Effector memory CD8-positive, alpha-beta T cell (primary cell): ENCODE results near the gene ANXA11.
"Not testable (repeated sequence)": the region's sequence is repeated elsewhere in the genome, so short reads cannot be mapped to it uniquely, and the experiment has no call there.

Source experiments
- ATAC-seq: fragments of 150-1000 bp; cut with Tn5 transposase; replicated peaks from 2 replicates; pipeline ENCODE4 v1.10.0; 2021; ENCODE audit warnings: mild to moderate bottlenecking, moderate library complexity
- DNase-seq, 3 experiments: peaks; one replicate each; pipeline ENCODE4 v3.0.0; 2021
- H3K27ac Mint-ChIP-seq, 2 donors: one replicate each; pipeline ENCODE4 v1.8.0; 2022; ENCODE audit warnings: mild to moderate bottlenecking in 2 of 2, mixed read lengths in 2 of 2, moderate library complexity in 2 of 2
- H3K27me3 Mint-ChIP-seq, 2 donors: one replicate each; pipeline ENCODE4 v1.8.0; 2022; ENCODE audit warnings: mixed read lengths in 2 of 2
- H3K36me3 Mint-ChIP-seq: one replicate; pipeline ENCODE4 v1.8.0; 2022; ENCODE audit warnings: mild to moderate bottlenecking, moderate library complexity, mixed read lengths; ENCODE audit not compliant: insufficient read depth
- H3K4me1 Mint-ChIP-seq, 2 donors: one replicate each; pipeline ENCODE4 v1.8.0; 2022; ENCODE audit warnings: low read depth in 2 of 2, mixed read lengths in 2 of 2
- H3K4me3 Mint-ChIP-seq, 2 donors: one replicate each; pipeline ENCODE4 v1.8.0; 2022; ENCODE audit warnings: mild to moderate bottlenecking in 2 of 2, mixed read lengths in 2 of 2, moderate library complexity in 2 of 2
- H3K9me3 Mint-ChIP-seq, 2 donors: one replicate each; pipeline ENCODE4 v1.8.0; 2022; ENCODE audit warnings: mixed read lengths in 2 of 2
- total RNA-seq, 9 experiments: gene quantifications; one replicate each; lab custom pipeline; 2026; lab: John Stamatoyannopoulos, UW

Gene ANXA11
- total RNA-seq, result 178 to 294 (median 221) reads per million in 9 experiments

DNA sequence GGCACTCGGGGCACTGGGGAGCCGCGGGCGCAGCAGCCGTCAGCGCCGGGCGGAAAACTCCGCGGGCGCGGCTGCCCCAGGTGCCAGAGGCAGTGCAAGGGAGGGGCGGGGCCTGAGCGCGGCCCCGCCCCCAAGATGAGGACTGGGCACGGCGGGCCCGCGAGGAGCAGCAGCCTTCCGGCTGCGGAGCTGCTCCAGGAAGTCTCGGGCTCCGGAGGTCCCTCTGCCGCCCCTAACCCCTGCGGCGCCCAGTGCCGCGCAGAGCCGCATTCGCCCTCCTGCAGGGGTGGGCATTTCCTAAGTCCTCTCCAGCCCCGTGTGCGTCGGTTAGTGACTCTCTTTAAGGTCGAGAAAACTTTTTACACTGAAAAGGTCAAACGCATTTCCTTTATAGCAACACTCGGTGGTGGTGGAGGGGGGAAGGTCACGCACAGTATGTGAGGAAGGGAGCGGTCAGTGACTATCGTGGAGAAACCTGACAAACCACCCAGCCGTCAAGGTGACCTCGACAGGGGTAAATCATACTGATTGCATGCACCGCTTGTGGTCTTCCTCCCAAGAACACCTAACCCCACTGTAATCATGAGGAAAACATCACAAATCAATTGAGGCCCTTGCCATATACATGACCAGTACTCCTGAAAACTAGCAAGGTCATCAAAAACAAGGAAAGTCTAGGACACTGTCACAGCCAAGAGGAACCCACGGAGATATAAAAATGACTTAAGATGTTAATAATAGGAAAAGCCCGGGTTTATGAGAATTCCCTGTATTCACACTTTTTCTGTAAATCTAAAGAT is at the start of gene ANXA11:
TSS of gene ANXA11 (minus strand) at position 61 of the 800 bp plus-strand sequence. CDS start 32,676 bp downstream, outside the sequence.
- peak; percentile 81 for ATAC-seq

DNA sequence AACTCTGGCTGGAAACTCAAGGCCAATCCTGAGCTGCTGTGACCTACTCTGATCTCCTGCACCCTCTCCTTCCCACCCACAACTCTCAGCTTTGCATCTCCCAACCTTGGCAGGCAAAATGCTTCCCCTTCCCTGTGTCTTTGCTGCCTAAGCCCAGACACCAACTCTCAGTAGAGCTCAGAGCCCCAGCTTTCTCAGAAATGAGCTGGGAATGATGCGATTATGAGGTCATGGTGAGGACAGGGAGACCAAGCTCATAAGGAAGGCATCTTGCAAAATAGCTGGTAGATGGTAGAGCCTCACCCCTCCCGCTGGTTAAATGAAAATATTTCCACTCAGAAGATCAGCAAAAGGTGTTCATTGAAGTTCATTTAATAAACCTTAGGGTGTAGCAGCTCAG is 49.4 kb upstream of the ANXA11 start:
- ATAC-seq, H3K4me1 Mint-ChIP-seq, H3K4me3 Mint-ChIP-seq, H3K27ac Mint-ChIP-seq, H3K36me3 Mint-ChIP-seq, DNase-seq, H3K9me3 Mint-ChIP-seq: not testable (repeated sequence)
- peaks cover 0 to 18% of the 10 kb centered on the region in 2 donors for H3K27me3 Mint-ChIP-seq

More for the DNA sequence above, at the start of gene ANXA11:
- peaks cover 12% of the 10 kb centered on the region for H3K36me3 Mint-ChIP-seq
- peak; percentile 68 to 72 (median 68) for DNase-seq
- H3K9me3 Mint-ChIP-seq, result no peaks in the 10 kb centered on the region
- H3K4me1 Mint-ChIP-seq, result peaks cover 47% of the 10 kb centered on the region in 2 donors
- H3K27ac Mint-ChIP-seq, result peak within 1 kb of the TSS; percentile 95 to 98
- no peaks in the 10 kb centered on the region for H3K27me3 Mint-ChIP-seq
- H3K4me3 Mint-ChIP-seq, result peak within 1 kb of the TSS; percentile 63 to 78

DNA sequence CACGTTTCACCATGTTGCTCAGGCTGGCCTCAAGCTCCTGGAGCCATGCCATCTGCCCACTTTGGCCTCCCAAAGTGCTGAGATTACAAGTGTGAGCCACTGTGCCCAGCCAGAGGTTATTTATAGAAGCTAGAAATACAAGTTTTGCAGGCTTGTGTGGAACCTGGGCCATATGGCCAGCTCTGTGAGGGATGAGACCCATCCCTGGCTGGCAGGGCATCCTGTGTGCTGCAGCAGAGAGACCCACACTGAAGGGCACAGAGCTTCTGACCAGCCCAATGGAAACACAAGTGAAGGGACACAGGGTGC is 48.6 kb upstream of the ANXA11 start:
- not testable (repeated sequence) for ATAC-seq, H3K4me1 Mint-ChIP-seq, H3K4me3 Mint-ChIP-seq, H3K27ac Mint-ChIP-seq, H3K9me3 Mint-ChIP-seq, H3K36me3 Mint-ChIP-seq, DNase-seq
- H3K27me3 Mint-ChIP-seq, result peaks cover 0 to 18% of the 10 kb centered on the region in 2 donors

DNA sequence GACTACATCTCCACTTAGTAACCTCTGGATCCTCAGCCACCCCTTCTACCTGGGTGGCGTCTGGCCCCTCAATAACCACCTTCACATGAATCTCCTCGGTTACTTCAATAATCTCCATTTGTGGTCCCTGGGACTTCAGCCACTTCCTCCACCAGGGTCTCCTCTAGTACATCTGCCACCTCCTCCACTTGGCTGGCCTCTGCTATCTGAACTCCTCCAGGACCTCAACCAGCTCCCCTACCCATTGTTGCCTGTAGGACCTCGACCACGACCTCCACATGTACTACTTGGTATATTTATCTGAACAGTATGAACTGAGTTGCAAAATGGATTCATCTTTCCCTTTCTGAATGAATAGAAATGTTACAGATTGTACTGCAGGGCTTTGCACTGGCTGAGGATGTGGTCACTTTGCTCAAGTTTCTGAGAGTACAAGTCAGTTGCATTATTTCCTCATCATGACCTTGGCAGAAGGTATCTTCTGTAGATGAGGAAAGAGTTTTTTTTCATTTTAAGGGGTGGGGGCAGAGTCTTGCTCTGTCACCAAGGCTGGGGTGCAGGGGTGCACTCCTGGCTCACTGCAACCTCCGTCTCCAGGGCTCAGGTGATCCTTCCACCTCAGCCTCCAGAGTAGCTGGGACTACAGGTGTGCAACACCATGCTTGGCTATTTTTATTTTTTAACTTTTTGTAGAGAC is 48.1 kb upstream of the ANXA11 start:
- DNase-seq (no peak), ATAC-seq (no peak)
- peaks cover 5 to 8% of the 10 kb centered on the region in 2 donors for H3K4me1 Mint-ChIP-seq
- H3K27ac Mint-ChIP-seq, result peak overlapping the region in 1 of 2 donors; percentile 30
- H3K9me3 Mint-ChIP-seq, result no peaks in the 10 kb centered on the region
- peak overlapping the region in 1 of 2 donors; percentile 0 for H3K4me3 Mint-ChIP-seq
- H3K36me3 Mint-ChIP-seq, result no peaks in the 10 kb centered on the region
- peaks cover 0 to 18% of the 10 kb centered on the region in 2 donors for H3K27me3 Mint-ChIP-seq

- DNase-seq, result no peak
- no peaks in the 10 kb centered on the region for H3K9me3 Mint-ChIP-seq
- H3K36me3 Mint-ChIP-seq, result no peaks in the 10 kb centered on the region
- peaks cover 0 to 18% of the 10 kb centered on the region in 2 donors for H3K27me3 Mint-ChIP-seq
- no peak overlapping the region for H3K27ac Mint-ChIP-seq
- no peak for ATAC-seq
- peaks cover 5 to 8% of the 10 kb centered on the region in 2 donors for H3K4me1 Mint-ChIP-seq
- no peak overlapping the region for H3K4me3 Mint-ChIP-seq
Measured at GRCh38 chr10:80252296-80252887, 47.1 kb upstream of the ANXA11 start.

DNA sequence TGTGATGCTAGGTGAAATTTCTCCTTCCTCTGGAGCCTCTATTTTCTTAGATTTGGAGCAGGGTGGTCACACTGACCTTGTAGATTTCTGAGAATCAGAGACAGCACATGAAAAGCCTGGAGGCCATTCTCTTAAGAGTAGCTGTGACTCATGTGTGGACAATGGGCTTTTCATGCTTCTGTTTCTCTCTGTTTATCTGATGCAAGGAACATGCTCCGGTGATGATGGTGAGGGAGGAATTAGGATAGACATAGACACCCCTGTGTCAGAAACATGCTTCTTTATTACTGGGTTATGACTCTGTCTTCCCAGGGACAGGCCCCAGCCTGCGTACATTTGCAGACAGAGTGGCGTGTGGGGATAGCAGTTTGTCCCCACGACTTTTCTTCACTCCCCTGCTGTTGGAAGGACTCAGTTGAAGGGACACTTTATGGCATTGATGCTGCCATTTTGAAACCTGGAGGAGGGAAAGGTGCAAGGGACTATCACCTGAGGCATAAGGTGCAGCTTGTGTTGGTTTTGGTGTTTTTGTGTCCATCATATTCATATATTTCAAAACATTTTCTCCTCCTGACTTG is 46.5 kb upstream of the ANXA11 start:
- not testable (repeated sequence) for H3K36me3 Mint-ChIP-seq, DNase-seq, H3K9me3 Mint-ChIP-seq, H3K4me1 Mint-ChIP-seq, ATAC-seq, H3K4me3 Mint-ChIP-seq, H3K27ac Mint-ChIP-seq
- peaks cover 0 to 18% of the 10 kb centered on the region in 2 donors for H3K27me3 Mint-ChIP-seq

GRCh38 chr10:80250399-80250798 is 45.1 kb upstream of the ANXA11 start:
- not testable (repeated sequence) for DNase-seq, ATAC-seq, H3K9me3 Mint-ChIP-seq

GRCh38 chr10:80249906-80250305 is 44.6 kb upstream of the ANXA11 start:
- peaks cover 0 to 18% of the 10 kb centered on the region in 2 donors for H3K27me3 Mint-ChIP-seq
- not testable (repeated sequence) for ATAC-seq, H3K27ac Mint-ChIP-seq, H3K4me1 Mint-ChIP-seq, H3K9me3 Mint-ChIP-seq, H3K36me3 Mint-ChIP-seq, H3K4me3 Mint-ChIP-seq, DNase-seq

More at GRCh38 chr10:80250399-80250798, 45.1 kb upstream of the ANXA11 start:
- not testable (repeated sequence) for H3K27ac Mint-ChIP-seq, H3K4me3 Mint-ChIP-seq, H3K4me1 Mint-ChIP-seq, H3K36me3 Mint-ChIP-seq
- peaks cover 0 to 18% of the 10 kb centered on the region in 2 donors for H3K27me3 Mint-ChIP-seq

DNA sequence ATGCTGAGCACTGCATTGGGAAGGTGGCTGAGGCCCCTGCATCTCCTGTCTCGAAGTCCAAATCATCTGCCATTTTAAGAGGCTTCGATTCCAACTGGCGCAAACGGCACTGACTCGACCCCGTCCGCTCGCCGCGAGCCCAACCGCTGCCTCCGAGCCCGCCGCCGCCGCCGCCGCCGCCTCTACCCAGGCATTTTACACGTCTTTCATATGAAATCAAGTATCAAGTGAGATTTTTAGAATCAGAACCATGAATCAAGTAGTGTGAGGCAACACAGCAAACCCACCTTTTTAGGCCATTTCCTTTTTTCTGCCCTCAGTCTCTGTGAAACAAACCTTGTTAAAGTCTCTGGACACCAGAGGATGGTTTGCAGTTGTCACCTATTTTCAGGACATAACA is 42.3 kb upstream of the ANXA11 start:
- H3K9me3 Mint-ChIP-seq, H3K36me3 Mint-ChIP-seq: not testable (repeated sequence)

GRCh38 chr10:80244371-80244770 is 39.0 kb upstream of the ANXA11 start:
- H3K4me3 Mint-ChIP-seq, ATAC-seq, H3K4me1 Mint-ChIP-seq, H3K9me3 Mint-ChIP-seq, DNase-seq, H3K36me3 Mint-ChIP-seq, H3K27ac Mint-ChIP-seq: not testable (repeated sequence)
- peaks cover 8 to 13% of the 10 kb centered on the region in 2 donors for H3K27me3 Mint-ChIP-seq

More for the DNA sequence above, 42.3 kb upstream of the ANXA11 start:
- not testable (repeated sequence) for H3K4me3 Mint-ChIP-seq, H3K27ac Mint-ChIP-seq, ATAC-seq, DNase-seq, H3K4me1 Mint-ChIP-seq
- H3K27me3 Mint-ChIP-seq, result peaks cover 13 to 14% of the 10 kb centered on the region in 2 donors

DNA sequence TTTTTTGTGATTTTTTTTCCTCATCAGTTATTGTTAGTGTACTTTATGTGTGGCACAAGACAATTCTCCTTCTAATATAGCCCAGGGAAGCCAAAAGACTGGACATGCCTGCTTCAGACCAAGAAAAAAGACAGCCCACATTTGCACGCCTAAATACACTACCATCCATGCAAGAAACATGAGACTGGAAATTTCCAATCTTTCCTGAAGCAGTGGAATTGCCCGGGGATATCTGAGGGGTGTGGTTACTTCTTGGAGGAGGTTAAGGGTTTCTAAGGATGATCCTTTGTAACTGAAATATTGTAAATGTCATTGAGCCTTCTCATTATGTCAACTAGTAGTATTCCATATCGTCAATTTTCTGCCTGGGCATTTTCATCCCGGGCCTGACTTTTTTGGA is 37.0 kb upstream of the ANXA11 start:
- H3K9me3 Mint-ChIP-seq, H3K4me1 Mint-ChIP-seq, DNase-seq, ATAC-seq, H3K4me3 Mint-ChIP-seq, H3K27ac Mint-ChIP-seq, H3K36me3 Mint-ChIP-seq: not testable (repeated sequence)
- H3K27me3 Mint-ChIP-seq, result peaks cover 8 to 13% of the 10 kb centered on the region in 2 donors

DNA sequence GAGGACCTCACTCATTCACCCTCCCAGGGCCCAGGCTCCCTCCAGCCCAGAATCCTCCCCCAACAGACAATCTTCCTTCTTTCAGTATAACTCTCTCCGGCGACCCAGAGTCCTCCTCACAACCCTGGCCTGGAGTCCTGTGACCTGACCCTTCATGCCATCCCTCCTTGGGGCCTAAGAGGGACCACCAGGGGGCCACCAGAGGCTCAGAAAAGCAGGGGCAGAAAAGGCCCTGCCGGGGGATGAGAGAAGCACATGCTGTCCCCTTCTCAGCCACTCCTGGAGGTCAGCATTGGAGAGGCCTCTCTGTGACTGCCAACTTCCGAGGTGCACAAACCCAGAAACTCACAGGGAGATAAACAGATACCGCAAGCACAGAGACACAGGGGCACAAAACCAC is 31.1 kb upstream of the ANXA11 start:
- H3K27me3 Mint-ChIP-seq, result peaks cover 4 to 11% of the 10 kb centered on the region in 2 donors
- not testable (repeated sequence) for ATAC-seq

More for the DNA sequence above, 31.1 kb upstream of the ANXA11 start:
- not testable (repeated sequence) for H3K4me3 Mint-ChIP-seq, H3K4me1 Mint-ChIP-seq, DNase-seq, H3K36me3 Mint-ChIP-seq, H3K9me3 Mint-ChIP-seq, H3K27ac Mint-ChIP-seq
